HG03039 (cell line): ENCODE results near the gene TRIM7.
"Not testable (repeated sequence)": the region's sequence is repeated elsewhere in the genome, so short reads cannot be mapped to it uniquely, and the experiment has no call there.

Experiments
- ATAC-seq: cut with Tn5 transposase; IDR thresholded peaks from one replicate; pipeline ENCODE4 v1.9.1; 2021; ENCODE audit warnings: mild to moderate bottlenecking, moderate library complexity; ENCODE audit not compliant: unreplicated experiment

TRIM7 gene

GRCh38 chr5:181156758-181157157 lies 48.2 kb downstream of the TRIM7 start:
- no peak for ATAC-seq

- ATAC-seq, result no peak
Measured at GRCh38 chr5:181153814-181154213, 51.2 kb downstream of the TRIM7 start.

- no peak for ATAC-seq
Measured at GRCh38 chr5:181152406-181152805, 52.6 kb downstream of the TRIM7 start.

GRCh38 chr5:181151146-181151545 lies 53.9 kb downstream of the TRIM7 start:
- ATAC-seq, result no peak

GRCh38 chr5:181149806-181150733 lies 54.9 kb downstream of the TRIM7 start:
- ATAC-seq, result no peak

GRCh38 chr5:181149355-181149754 lies 55.6 kb downstream of the TRIM7 start:
- no peak for ATAC-seq

GRCh38 chr5:181146927-181147636 lies 57.9 kb downstream of the TRIM7 start, which contains the start of gene OR2V2:
Gene OR2V2, plus strand, starts transcription at chr5:181147586. Its CDS starts 7,357 bp downstream, at chr5:181154943.
- not testable (repeated sequence) for ATAC-seq

- no peak for ATAC-seq
Measured at GRCh38 chr5:181145133-181145532, 59.9 kb downstream of the TRIM7 start.
